SK-N-DZ (cell line): ENCODE results near the gene SIMC1.

ENCODE experiments used
- DNase-seq: peaks from one replicate; pipeline ENCODE4 v3.0.0-alpha.2; 2015; ENCODE audit warnings: low spot score
- small RNA-seq, 2 experiments: library from RNA; depleted of rRNA; stranded (forward); fragments of <200 nt; gene quantifications; one replicate each; pipeline ENCODE3, GENCODE V24; 2014

Gene SIMC1

GRCh38 chr5:176387384-176387925 is 149.2 kb downstream of the SIMC1 start:
- DNase-seq = no peak

DNA sequence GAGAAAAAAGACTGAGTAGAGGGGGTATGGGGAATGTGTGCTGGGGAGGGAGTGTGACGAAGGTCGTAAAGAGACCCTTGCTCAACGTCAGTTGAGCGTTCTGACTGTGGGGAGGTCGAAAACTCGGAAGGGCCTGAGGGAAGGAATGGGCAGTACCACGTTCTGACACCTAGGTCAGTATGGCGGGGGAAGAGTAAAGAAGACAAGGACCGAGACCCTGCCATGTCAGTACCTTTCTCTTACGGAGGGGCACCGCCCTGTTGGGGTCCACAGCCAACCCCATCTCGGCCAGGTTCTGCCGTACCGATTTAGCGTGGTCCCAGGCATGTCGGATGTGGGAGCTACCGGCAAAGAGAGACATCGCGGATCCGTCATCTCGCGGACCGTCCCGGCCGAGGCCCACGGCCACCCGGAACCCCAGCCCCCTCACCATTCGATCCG is 149.8 kb downstream of the SIMC1 start:
- peak; percentile 50 for DNase-seq

GRCh38 chr5:176388444-176389134 is 150.4 kb downstream of the SIMC1 start, which contains the start of the genes HIGD2A and NOP16:
Gene HIGD2A (plus strand): TSS chr5:176388751. CDS start chr5:176388820, 69 bp downstream.
Gene NOP16 (minus strand): TSS chr5:176388598. CDS start chr5:176388539, 59 bp downstream.
- DNase-seq = peak; percentile 99

GRCh38 chr5:176389135-176390123 is 151.2 kb downstream of the SIMC1 start:
- DNase-seq = no peak

DNA sequence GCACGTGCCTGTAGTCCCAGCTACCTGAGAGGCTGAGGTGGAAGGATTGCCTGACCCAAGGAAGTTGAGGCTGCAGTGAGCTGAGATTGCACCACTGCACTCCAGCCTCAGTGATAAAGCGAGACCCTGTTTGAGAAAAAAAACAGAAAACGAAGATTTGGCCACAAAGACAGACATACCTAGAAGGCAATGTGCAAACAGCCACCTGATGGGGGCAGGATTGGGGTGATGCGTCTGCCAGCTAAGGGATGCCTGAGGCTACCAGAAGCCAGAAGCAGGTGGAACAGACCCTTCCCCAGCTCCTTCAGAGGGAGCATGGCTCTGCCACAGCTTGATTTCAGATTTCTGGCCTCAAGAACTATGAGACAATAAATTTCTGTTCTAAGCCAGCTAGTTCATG is 153.3 kb downstream of the SIMC1 start:
- DNase-seq = no peak

DNA sequence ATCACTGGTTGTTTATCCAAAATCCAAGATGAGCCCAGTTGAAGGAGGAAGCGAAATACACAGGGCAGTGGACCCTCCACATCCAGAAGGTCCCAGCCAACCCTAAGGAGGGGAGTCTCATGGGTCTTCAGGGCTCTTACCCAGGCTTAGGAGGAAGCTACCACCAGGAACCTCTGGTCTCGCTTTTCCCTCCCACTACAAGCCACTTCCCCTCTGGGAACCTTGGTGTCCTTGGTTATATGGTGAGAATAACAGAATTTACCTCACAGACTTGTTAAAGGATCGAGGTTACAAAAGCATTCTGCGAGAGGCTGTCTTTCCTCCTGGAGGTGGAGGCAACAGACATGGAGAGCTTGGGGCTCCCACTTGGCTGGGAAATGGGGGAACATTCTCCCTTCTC is 153.8 kb downstream of the SIMC1 start:
- no peak for DNase-seq

GRCh38 chr5:176392526-176392925 is 154.3 kb downstream of the SIMC1 start:
- no peak for DNase-seq

GRCh38 chr5:176394096-176394495 is 155.9 kb downstream of the SIMC1 start:
- no peak for DNase-seq

DNA sequence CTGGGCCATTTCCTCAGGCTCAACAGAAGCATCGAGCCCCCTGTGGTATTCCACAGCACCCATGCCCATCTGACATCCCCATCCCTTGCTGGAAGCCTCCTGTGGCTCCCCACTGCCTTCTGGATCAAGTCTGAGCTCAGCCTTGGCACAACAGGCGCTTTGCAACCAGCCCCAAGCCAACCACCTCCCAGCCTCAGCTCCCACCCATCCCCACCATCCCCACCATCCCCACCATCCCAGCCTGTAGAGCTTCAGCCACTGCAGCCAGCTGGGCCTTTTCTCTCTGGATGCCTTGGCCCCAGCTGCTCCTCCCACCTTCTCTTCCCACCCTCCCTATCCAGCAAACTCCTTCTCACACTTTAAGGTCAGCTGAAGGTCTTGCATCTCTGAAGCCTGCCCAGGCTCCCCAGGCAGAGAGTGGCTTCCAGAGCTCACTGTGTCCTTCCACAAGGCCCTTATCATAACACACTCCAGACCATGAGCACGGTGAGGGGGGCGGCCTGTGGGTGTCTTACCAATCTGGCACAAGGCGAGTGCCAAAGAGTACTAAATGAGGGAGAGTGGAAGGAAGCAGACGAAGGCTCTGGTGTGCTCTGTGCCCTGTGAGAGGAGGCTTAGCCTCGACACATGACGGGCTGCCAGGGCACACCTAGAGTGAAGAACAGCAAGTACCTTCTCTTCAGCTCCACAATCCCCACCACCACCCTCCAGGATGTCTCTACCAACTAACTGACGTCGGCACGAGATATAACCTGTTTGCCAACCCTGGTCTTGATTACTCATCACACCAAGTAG is 156.9 kb downstream of the SIMC1 start:
- no peak for DNase-seq

Small RNAs within 50 kb of the gene (small RNA-seq; reads per million reads assigned to genes)
- 0.34 to 4.8 reads per million in 2 experiments for gene MIR1271
